ENCODE measurements around the gene GPBAR1.

Gene GPBAR1

DNA sequence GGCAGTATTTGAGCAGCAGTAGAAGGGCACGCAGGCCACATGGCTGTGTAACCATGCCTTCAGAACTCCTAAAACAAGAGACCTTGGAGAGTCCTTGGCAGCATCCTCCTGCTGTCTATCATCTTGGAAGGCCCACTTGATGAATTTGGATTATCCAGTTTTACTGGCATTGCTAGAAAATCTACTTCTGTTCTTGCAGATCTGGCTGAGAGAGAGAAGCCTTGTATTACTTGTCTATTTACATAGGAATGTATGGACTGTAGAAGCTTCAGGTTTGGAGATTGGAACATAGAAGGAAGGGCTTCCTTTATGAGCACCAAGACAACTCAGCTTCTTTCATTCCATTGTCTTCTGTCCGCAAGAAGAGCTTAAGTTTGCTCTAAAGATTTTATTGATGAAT, 16.1 kb upstream of the GPBAR1 start:
- DNase-seq: no peak

DNA sequence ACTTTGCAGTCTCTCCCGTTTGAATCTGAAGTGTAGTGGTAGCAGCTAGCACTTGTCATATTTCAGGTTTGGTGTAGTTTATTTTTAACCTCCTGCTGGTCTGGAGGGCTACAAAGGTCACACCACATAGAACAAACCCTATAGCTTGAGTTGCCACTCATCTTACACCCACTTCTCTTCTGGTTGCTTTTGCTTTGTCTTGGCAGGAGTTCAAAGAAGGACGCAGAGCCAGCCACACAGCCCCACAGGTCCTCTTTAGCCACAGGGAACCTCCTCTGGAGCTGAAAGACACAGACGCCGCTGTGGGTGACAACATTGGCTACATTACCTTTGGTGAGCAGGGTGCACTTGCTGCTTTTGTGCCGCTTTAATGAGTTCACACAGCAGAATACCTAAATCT, 15.6 kb upstream of the GPBAR1 start:
- no peak for DNase-seq

DNA sequence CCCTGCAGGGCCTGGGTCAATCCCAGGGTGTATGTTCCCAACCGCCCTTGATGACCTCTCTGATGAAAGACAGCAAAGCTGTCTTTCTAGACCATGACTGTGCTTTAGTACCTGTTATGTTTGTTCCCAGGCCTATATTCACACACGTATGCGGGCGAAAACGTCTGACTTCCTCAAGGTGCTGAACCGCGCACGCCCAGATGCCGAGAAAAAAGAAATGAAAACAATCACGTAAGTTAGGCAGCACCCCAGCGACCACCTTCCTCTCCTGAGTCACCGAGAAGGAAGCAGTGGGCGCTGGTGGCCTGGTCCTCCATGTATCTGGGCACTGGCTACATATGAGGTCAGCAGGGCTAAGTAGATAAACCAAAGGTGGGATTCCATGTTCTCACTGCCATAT, 11.1 kb upstream of the GPBAR1 start:
- no peak for DNase-seq

DNA sequence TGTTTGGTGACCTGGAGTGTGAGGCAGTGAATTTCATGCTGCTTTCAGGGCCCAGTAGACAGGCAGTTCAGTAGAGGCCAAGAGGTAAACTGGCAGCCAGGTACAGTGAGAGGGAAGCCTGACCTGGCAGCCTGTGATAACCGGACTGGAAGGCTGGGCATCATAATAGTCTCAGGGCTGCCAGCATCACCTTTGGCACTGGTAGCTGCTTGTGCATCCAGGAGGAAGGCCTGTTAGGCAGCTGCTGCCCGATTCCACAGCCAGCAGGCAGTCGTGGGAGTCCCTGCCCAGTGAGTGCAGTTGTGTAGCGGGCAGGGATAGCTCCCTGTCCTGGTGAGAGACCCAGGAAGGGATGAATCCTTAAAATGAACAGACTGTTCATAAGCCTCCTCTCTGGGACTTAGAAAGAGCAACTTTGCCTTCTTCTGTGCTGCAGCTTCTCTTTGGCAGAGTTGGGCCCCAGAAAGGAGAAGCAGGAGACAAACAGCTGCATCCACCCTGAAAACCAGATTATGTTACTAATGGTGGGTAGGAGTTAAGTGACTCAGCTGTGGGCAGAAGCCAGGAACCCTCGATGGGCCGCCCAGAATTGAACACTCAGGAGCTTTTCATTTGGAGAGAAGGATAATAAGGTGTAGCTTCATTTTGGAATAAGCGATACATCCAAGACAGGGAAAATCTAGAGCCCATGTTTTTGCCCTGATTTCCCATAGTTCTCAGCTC, 8.1 kb upstream of the GPBAR1 start:
- no peak for DNase-seq

DNA sequence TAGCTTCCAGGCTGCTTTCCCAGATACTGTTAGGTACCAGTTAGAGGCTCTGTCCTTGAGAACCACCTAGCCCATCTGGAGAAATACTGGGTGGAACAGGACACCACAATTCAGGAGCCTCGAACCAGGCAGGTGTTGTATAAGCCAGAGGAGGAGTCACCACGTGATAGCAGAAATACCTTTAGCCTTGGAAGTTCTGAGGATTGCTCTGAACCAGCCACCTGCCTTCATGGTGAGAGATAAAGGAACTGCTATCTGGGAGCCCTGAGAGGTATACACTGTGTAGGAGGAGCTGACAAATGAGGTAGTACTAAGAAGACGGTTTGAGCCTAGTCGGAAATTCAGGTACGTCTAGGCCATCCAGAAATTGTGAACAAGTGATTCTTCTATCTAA, 7.6 kb upstream of the GPBAR1 start:
- DNase-seq: no peak

DNA sequence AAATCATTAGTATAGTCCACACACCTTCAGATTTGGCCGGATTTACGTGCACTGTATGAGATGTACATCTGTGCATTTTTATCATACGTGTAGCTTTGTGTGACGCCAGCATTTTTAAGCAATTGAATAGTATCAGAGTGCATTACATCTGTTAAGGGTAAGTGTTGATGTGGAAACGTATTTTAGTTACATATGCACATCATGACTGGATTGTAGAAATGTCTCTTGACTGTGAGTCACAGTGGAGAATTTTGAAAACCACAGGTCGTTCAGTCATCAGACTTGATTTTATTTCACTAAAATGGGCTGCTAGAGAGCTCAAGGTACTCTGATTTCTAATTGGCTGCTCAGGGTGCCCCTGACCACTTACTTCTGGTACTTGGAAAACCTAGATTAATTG, 5.4 kb upstream of the GPBAR1 start:
- DNase-seq: no peak

DNA sequence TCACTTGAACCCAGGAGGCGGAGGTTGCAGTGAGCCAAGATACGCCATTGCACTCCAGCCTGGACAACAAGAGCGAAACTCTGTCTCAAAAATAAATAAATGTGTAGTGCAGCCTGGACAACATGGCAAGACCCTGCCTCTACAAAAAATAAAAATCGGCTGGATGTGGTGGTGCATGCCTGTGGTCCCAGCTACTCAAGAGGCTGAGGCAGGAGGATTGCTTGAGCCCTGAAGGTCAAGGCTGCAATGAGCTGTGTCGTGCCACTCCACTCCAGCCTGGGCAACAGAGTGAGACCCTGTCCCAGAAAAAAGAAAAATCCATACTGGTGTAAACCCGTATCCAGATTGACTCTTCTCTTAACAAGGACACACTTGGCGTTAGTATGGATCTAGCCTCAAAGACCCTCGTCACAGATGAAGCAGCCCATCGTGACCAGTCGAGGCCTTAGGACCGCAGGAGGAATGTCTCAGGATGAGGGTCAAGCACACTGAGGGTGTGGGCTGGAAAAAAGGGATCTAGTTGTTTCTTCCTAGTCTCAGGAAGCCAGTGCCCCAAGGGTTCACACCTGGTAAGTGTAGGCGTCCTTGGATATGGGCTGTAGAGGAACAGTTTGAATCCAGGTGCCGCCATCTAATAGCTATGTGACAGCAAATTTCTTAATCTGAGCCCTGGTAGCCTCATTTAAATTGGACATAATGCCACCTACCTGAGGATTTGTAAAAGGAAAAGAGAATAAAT, 4.0 kb upstream of the GPBAR1 start:
- no peak for DNase-seq

DNA sequence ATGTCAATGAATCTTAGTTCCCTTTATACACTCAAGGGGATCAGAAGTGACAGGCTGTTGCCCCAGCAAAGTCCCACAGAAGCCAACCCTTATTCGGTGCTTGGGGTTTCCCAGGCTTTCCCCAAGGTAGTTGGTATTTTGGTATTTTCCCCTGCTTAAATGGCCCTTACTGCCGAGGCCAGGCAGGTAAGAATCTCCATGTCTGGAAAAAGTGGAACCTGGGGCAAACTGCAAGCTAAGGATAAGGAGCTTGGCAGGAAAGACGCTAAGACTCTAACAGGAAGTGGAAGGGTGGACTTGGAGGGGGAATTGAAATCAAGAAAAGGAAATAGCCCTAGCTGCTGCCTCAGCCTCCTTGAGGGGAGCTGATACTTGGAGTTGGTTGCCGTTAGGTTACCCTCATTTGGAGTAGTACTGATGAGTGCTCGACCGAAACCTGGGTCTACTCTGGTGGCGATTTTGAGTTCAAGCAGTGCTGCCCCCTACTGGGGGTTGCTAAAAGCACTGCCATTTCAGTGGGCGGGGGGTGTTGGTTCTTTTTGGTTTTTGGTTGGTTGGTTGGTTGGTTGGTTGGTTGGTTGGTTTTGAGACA, 3.3 kb upstream of the GPBAR1 start:
- DNase-seq: peak; percentile 45

DNA sequence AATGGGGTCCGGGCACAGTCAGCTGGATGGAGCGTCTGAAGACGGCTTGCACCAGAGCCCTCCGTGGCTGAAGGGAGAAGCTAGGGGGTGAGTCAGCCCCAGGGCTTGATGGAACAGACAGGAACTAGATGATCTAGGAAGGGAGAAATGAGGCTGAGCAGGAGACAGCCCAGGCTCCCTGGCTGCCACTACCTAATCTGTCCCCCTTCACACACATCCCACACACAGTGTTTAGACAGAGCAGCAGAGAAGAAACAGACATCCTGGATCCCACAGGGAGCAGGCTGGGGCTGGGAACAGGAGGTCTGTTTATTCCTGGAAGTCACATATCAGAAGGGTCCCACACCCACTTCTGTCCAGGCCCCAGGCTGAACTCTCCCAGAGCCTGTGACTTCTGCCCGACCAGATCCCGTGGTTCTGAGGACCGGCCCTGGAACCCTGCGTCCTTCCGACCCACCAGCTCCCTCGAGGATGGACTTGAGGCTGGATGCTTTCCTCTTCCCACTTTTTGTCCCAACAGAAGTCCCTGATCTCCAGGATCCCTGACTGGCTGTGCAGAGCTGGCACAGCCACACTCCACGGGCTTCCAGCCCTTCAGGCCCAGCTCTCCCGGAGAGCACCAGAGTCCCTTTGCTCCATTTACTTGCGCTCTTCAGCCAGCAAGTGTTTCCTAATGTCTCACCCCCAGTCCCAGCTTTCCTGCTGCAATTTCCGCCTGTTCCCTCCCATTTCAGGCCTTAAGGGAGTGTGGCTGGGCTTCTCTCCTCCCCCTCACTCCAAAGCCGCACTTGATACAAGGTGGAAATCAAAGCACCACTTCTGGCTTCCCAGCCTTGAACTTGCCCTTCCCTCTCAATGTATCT, 1.5 kb upstream of the GPBAR1 start:
- no peak for DNase-seq

DNA sequence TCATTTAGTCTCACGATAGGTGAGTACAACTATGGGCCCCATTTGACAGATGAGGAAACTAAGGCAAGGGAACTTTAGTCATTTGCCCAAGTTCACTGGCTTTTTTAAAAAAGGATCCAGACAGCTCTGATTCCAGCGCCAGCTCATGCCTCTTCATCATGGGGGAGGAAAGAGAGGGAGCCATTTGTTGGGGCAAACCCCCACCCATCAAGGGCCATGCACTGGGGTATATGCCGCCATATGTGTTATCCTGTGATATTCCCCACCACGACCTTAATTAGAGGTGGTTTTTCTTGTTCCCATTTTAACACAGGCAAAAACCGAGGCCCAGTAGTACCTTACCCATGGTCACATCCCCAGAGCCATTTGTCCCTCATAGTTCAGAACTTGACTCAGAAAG, 649 bp upstream of the GPBAR1 start:
- DNase-seq: no peak

DNA sequence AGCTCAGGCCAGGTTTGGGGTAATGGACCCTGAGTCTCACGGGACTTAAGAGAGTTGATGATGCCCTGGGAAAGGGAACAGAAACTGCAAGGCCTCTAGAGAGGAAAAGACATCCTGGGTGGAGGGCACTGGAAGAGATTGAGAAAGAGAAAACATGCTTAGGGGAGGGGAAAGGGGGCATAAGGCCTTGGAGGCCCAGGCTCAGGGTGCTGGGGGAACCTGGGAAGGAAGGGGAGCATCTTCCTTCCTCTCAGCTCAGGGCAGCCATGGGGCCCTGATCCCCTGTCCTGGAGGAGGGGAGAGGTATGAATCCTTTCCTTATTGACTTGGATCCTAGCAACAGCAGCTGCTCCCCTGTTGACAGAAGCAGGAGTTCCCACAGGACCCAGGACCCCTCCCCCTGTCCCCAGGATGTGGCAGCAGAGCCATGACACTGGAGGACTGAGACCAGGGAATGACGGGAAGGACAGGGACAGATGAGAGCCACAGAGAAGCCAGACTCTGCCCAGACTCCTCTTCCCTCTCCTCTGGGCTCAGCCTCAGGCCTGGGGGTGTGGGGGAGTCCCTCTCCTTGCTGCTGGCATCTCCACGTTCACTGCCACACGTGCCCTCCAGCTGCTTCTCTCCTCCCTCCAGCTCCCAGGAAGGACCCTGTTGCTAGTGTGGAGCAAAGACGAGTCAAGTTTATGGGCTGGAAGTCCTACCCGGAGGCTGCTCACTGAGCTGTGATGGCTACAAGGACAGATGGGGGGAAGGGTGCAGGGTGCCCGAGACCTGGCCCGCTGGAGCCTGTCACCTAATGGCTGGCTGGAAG, 815 bp downstream of the GPBAR1 start:
- DNase-seq: no peak

DNA sequence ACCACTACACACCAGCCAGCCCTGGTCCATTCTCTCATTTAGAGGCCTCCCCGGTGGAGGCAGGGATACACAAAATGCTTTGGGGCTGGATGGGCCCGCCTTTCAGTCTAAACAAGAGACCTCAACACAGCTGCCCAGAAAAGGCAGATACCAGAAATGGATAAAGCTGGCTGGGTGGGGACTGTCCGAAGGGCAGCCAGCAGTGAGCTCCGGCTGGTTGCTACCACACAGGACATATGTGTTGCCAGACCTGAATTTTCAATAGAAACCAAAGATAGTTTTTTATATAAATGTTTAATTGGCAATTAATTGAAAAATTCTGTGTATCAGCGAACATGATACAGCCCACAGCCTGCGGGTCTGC, 1.4 kb downstream of the GPBAR1 start:
- no peak for DNase-seq

DNA sequence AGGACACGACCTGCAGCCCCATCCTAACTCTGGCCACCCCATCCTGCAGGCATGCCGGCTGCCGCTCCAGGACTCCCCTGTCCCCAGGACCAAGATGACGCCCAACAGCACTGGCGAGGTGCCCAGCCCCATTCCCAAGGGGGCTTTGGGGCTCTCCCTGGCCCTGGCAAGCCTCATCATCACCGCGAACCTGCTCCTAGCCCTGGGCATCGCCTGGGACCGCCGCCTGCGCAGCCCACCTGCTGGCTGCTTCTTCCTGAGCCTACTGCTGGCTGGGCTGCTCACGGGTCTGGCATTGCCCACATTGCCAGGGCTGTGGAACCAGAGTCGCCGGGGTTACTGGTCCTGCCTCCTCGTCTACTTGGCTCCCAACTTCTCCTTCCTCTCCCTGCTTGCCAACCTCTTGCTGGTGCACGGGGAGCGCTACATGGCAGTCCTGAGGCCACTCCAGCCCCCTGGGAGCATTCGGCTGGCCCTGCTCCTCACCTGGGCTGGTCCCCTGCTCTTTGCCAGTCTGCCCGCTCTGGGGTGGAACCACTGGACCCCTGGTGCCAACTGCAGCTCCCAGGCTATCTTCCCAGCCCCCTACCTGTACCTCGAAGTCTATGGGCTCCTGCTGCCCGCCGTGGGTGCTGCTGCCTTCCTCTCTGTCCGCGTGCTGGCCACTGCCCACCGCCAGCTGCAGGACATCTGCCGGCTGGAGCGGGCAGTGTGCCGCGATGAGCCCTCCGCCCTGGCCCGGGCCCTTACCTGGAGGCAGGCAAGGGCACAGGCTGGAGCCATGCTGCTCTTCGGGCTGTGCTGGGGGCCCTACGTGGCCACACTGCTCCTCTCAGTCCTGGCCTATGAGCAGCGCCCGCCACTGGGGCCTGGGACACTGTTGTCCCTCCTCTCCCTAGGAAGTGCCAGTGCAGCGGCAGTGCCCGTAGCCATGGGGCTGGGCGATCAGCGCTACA, 2.1 kb downstream of the GPBAR1 start:
- DNase-seq: no peak

DNA sequence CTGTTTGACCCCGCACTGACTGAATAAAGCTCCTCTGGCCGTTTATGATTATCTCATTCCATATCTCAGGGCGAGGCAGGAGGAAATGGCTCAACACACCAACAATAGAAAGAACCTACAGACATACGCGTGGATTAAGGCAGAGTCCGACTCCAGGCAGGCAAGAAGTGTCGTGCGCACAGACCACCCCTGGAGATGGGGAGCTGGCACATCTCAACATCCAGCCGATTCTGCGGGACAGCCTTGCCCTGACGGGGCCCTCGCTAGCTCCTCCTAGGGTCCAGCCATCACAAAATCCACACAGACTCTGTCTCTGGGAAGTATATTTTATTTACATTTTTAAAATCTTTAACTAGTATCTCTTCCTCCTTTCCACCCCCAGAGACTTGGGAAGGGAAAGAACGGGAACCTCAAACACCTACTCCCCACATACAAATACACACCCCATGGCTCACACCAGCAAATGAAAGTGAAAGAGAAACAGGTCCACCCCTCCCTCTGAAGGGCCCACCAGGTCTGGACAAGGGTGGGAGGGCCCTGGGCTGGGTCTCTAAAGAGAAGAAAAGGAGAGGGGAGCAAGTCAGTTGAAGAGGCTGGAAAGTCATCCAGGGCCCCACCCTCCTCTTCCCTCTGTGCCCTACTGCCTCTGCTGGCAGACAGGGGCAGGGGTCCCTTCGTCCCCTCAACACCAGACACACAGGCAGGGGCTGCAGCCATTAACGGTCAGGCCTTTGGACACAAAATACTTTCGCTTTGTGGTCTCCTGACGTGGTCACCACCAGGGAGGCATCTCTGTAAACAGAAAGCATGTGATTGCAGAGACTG, 3.2 kb downstream of the GPBAR1 start:
- no peak for DNase-seq

DNA sequence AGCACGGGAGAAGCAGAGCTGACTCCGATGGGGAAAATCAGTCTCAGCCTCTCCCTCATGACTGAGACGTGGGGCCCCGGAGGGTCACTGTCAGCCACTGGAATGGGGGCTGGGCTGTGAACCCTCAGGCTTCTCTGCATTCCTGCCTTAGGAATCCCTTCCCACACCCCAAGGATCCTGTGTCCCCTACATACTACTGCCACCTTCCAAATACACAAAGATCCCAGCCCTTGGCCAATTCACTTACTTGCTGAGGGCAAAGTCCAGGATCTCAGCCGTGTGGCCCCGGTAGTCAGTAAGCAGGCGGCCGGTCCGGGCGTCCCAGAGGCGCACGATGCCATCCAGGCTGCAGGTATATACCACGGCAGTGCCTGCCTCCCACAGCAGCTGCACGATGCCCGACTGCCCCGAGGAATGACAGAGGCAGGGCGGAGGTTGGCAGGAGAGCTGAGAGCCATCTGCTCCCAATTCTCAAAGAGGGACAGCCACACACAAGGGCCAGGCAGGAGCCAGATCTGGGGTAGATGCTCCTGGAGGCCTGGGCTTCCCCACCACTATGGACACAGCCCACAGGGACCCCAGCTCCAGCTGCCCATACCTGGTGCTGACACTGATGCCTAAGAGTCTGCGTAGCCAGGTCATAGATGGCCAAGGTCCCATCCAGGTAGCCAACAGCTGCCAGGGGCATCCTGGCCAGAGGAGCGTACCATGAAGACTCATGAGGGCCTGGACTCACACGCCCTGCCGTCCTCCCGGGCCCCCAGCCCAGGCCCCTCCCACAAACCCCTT, 4.2 kb downstream of the GPBAR1 start:
- DNase-seq: no peak

DNA sequence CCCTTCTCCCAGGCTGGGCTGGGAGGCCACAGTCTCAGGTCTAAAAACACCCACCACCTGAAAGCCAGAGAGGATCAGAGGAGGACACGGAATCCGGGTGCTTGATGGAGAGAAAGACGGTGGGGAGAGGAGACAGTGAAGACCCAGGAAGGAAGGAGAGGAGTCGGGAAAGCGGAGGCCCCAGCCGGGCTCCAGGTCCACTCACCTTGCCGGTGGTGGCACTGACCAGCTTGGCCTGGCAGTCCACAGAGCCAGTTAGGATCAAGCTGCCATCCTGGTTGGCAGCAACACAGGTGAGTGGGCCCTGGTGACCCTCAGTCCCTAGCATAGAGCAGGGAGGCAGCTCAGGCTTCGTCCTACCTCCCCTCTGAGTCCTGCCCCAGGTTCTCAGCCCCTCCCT, 4.8 kb downstream of the GPBAR1 start:
- no peak for DNase-seq

DNA sequence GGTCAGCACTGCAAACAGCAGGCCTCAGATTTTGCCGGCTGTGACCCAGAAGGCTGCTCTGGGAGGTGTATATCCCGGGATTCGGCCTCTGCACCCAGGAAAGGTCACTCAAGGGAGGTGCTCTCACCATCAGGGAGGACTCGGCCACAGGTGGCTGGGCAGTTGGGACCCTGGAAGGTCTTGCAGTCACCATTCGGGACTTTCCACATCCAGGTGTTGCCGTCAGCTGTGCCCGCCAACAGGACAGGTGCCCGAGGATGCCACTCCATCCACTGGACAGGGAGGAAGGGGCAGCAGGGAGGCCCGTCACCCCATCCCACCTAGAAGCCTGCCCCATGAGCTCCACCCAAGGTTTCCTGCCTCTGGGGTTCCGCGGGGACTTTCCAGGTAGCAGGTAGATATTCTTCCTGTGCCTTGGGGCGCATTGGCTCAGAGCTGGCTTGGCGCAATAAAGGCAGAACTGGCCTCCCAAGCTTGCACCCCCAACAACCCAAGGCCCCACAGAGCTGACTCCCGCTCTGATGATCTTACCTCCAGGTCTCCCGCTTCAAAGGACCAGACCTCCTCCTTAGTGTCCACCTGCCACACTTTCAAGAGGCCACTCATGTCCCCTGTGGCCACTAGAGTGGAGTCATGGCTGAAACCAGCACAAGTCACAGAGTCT, 5.6 kb downstream of the GPBAR1 start:
- no peak for DNase-seq

DNA sequence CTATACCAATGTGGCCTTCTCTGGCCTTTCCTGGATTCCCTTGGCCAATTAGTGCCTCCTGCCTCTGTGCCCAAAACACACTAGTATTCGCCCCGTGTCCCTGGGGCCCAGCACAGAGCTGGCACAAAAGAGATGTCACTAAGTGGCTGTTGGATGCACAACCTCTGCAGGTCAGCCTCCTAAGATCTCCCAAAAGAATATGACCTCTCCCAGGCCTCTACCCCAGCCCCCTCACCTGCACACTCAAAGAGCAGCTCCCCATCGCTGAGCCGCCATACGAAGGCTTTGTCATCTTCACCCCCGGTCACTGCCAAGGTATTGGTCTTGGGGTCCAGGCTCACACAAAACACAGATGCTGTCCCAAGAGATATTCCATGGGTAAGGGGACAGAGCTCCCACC, 6.4 kb downstream of the GPBAR1 start:
- no peak for DNase-seq

Measured in effector CD4-positive, alpha-beta T cell (primary cell).